Muscle of arm (tissue), 12 donors: Measurements from ENCODE around the gene PAM. TPM values are rescaled to one million over a fixed set of nuclear protein-coding genes. Genes with fewer than 3 reads are reported as not detected.
A peak's percentile ranks its signal among the peaks of the same experiment; 100 is the strongest.
"Not testable (repeated sequence)": the region's sequence is repeated elsewhere in the genome, so short reads cannot be mapped to it uniquely, and the experiment has no call there.

Source experiments
- DNase-seq: peaks from one replicate; pipeline ENCODE4 v3.0.0-alpha.2; 2013
- polyA plus RNA-seq, 12 donors: library from polyadenylated mRNA; unstranded; fragments of 120-200 nt; gene quantifications; one replicate each; pipeline ENCODE4 v1.2.1, GENCODE V29; 2013; ENCODE audit not compliant: insufficient read length in 12 of 12

PAM gene
- polyA plus RNA-seq, 12 donors = 84.0 to 163 (median 131) TPM; not detected in 1

DNA sequence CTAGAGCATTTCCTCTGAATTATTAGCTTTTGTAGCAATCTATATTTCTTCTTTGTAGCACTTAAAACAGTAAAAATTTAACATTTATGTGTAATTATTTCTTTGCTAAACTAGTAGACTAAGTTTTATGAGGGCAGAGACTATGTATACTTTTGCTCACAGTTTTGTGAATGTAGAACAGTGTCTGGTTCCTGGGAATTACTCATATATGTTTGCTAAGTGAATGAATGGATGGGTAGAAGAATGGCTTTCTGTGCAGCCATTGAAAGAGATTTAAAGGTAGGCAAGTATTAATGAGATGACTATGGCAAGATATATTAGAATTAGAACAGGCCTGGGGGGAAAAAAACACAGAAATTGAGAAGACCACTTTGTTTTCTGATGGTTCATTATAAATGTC lies 140.1 kb downstream of the PAM start:
- no peak for DNase-seq

DNA sequence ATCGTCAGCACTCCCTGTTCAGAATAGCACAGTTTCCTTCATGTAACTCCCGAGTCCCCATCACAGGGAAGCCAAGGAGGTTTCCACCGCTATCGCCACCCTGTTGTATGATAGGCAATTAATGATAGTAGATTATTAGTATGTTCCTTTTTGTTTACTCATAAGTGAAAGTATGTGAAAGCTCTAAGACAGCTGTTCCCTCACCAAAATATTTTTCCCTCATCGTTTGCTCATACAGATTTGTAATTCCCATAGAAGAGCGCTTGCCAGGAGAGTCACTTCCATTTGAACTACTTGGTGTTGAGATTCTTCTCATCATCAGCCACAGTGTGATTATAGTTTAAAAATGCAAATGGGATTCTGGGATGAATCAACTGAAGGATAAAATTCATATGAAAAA lies 140.9 kb downstream of the PAM start:
- no peak for DNase-seq

DNA sequence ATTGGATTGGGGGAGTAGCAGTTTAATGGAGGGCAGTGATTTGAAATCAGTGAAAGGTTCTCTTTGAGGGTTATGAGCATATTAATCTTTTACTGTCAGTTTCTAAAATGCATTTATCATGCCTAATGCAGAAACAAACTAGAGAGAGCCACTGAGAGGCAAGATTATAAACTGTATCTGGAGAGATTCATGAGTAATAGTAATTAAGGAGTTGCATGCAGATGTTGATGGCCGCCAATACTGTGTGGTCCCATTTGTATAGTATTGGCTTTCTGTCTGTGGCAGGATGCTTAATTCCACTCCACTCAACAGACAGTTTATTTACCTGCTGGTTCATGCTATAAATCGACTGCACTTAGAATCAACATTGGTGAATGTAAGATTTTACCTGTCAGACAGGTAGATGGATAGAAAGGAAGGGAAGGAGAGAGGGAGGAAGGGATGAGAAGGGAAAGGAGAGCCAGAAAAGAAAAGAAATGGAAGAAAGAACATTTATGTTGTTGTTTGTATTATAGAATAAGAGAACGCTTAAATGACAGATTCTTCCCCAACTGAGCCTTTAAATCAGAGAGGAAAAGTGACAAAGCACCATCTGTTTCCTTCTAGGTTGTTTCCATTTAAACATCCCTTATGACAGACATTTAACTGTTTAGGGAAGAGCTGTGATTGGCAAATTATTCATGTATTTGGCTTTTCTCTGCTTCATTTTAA lies 146.5 kb downstream of the PAM start:
- DNase-seq = no peak

DNA sequence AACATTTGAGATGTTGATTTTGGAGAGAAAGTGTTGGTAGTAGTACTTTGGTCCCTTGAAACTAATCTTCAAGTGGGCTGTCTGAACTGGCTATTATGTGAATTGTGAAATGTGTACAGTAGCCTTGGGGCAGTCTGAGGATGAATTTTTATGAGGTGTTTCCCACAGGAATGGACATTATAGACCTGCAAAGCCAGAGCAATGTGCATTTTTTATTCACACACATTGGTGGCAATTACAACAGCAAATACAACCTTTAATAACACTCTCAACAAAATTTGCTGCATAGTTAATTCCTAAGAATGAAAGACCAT lies 147.0 kb downstream of the PAM start:
- DNase-seq = no peak

DNA sequence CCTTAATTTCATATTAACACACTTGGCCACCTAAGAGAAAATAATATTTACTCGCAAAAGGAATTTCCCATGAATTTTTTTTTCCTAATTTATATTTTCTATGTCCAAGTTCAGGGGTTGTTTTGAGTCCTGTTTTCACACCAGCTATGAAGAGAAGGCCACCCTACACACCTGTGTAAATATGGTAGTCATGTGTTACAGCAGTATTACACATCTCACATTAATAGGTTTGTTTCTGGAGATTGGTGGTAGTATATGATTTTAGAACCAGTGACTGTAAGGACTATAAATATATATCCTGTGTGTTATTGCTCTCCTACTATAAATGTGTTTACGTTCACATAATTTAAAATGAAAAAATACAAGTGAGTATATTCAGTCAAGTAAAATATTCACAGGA lies 147.5 kb downstream of the PAM start:
- no peak for DNase-seq

DNA sequence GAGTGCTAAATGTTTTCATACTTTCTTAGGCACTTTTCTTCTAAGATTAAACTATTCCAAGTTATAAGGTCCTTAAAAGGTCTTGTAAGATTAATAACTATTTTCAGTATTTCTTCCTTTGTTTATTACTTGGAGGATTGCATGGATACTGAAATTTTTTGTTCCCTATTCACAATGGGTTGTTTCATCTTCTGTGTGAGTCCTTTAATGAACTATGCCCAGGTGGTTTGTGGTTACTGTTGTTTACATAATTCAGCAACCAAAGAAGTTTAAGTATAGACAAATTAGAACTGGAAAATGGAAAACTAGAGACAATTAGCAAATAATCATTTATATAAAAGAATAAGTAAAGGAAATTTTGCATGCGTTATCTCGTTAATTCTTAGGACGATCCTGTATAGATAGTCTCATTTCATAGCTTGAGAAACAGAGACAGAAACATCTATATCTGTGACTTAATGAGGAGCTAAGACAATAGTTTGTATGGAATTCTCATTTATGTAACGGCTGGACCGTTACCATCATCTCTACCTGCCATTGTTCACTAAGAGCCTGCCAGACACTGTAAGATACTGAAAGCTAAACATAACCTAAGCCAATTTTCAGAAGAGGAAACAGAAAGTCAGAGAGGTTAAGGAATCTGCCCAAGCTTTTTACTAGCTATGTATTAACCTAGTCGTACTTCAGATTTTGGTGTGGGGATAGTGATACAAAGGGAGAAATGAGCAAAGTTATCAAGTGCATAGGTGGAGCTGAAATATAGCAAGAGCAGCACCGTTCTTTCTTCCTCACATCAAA lies 148.2 kb downstream of the PAM start:
- no peak for DNase-seq

DNA sequence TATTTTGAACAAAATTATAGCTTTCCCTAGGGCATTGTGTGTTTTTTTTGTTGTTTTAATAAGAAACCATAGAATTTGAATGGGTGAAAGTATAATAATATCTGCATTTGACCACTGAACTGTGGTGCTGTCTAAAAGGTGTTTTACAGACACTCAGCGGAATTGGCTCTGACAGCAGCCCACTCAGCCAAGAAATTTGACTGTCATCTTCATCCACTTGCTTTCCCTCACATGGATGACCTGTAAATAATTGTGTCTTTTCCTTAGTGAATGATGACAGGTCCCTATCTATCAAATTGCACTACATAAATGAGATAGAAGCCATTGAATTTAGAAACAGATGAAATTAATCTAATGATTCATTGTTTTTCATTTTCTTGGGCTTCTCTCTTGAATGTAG lies 150.0 kb downstream of the PAM start:
- no peak for DNase-seq

DNA sequence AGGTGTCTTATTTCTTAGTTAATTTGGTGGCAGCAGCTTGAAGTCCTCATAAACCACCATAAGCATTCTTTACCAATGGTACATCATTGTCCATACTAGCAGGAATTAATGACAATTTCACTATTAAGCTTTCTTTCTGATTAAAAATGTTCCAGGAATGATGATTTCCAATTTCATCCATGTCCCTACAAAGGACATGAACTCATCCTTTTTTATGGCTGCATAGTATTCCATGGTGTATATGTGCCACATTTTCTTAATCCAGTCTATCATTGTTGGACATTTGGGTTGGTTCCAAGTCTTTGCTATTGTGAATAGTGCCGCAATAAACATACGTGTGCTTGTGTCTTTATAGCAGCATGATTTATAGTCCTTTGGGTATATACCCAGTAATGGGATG lies 152.0 kb downstream of the PAM start:
- DNase-seq = not testable (repeated sequence)

DNA sequence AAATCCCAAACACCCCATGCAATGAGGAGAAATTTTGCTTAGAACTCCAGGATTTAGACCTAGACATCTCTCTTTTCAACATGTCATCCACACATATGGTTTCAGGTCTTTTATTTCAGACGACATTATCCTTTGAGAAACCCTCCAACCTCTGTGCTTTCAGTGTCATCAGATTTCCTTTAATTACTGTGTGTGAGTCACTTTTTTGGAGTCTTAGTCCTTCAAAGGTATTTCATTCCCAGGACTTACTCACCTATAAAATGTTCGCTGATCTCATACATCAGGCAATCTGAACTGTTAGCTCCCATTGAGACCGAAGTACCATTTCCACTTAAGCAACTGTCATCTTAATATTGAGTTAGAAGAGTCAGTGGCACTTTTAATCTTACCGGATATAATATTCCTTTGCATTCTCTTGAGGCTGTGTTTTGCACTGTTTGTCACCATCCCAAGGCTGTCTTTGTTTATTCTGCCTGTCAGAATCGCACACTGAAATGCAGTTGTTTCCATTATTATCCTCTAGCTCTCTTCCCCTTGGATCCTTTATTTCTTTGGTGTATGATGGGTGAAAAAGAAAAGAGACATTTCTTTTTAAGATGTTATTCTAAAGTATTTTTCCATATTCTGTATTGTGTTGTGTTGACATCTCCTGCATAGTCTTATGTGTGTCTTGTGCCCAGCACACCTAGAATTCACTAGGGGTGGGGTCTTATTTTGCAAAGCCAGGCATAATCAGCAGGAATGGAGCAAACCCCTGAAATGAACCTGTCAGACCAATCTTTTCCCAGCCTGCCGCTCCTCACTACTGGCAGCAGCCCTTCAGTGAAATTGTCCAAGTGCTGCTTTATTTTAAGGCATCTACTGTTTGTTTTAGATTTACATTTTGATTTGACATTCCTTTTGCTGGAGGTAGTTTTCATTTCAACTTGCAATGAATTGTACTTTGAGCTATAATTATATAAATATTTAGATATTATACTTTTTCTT lies 155.4 kb downstream of the PAM start:
- DNase-seq = no peak

DNA sequence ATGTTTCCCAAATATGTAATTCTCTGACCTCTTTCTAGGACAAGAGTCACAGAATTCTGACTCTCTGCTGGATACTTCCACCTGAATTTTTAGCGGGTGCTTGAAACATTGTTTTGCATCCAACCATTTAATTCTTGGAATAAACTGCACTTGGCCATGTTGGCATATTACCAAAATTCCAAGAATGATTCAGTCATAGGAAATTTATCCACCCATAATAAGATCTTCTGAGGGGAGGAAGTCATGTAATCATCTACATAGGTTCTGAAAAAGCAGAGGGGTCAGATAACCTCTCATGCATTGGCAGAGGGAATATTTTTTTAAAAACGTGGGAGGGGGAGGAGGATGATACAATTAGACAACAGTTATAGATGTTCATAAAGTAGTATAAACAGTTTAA lies 156.9 kb downstream of the PAM start:
- no peak for DNase-seq

DNA sequence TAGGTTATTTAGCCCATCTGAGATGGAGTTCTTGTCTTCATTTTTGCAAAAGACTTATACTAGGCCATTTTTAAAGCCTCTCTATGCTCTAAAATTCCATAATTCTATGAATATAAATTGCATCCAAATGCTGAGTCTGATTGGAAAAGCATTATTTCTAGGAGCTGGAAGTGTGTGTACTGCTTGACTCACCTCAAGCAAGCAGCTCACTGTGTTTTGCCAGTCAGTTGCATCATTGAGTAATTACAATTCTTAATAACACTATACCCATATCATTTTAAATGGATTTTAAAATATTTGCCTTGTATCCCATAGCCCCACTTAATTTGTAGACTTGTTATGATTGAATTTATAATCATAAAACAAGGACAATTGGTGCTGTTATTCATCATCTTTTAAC lies 161.0 kb downstream of the PAM start:
- no peak for DNase-seq

DNA sequence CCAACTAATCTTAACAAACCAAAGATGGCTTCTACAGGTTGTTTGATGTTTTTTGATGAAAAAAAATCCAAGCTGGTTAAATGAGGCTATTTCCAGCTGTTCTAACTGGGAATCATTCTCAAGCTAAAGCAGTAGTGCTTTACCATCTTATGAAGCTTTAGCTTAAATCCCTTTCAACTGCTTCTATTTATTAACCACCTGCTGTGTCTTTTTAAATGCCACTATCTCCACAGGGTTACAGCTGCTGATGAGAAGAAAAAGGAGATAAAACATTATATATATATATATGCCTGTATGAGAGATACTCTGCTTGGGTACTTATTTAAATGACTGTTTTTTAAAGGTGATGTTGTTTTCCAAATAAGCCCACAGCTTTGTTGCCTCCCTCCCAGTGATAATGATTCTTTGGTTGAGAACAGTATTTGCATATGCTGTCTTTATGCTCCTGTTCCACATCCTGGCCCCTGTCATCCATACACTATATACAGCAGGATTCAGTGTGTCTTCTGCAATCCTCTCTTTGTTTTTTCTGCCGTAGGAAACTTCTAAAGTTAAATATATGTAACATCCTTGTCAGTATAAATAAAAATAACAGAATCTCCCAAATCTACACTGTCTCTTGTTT lies 164.0 kb downstream of the PAM start:
- DNase-seq = no peak

DNA sequence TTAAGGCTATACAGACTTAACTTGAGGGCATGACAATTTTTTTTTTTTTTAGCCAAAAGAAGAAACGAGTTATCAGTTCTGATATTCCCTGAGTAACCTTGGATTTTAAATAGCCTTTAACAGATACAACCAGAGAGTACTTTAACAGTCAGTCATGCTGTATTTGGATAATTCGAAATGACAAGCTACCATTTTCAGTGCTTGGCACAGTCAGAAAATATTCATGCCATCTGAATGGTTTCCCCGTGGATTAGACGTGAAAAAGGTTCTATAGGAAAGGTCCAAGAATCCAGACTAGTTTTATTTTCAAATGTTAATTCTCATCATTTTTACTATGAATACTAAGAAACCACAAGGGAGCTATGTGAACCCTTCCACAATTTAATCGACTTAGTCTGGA lies 165.7 kb downstream of the PAM start:
- no peak for DNase-seq

DNA sequence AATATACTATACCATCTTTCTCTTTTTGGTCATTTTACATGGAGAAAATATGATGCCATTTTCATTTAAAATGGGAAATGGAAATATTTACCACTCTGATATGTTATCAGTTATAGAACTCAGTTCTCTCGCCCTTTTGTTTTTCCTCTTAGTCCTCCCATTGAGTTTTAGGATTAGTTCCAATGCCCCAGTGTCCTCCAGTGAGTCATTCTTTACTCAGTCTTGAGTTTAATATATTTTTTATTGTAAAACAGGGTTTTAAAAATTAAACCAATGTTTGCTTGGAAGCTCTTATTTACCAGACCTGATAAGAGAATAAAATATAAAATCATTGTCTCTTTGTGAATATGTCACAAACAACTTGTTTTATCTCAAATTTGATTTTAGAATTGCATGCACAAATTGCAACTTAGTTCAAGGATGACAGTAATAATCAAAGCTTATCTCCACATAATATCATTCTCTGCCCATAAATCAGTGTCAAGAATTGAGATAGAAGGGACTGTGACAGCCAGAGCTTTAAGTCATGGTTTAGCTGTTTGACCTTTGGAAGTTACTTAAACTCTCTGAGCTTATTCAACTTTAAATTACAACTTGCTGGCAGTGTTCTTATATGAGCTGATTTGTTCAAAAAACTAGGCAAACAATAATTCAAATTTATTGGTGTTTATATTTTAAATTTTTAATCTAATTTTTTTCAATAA lies 166.4 kb downstream of the PAM start:
- no peak for DNase-seq

DNA sequence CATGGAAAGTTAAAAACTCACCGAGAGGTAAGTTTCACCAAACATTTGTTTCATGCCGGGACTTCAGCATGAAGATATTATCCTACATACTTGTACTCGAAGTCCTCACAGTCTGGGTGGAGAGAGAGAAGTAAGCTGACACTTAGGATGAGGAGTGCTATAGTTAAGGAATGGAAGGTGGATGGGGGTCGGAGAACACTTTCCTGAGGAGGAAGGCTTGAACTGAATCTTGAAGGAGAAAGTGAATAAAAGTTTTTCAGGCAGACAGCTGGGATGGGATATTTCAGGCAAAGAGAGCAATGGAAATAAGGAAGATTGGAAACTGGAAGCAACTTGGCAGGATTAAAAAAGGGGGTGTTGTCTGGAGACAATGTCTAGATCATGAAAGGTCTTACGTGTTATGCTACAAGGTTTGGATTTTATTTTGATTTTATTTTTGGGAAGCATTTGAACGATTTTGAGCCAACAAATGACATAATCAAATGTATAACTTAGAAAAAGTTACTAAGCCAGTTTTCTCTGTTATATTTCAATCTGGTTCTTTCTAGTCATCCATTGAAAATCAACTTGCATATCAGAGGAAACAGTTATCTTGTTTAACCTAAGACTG lies 167.1 kb downstream of the PAM start:
- peak; percentile 68 for DNase-seq

DNA sequence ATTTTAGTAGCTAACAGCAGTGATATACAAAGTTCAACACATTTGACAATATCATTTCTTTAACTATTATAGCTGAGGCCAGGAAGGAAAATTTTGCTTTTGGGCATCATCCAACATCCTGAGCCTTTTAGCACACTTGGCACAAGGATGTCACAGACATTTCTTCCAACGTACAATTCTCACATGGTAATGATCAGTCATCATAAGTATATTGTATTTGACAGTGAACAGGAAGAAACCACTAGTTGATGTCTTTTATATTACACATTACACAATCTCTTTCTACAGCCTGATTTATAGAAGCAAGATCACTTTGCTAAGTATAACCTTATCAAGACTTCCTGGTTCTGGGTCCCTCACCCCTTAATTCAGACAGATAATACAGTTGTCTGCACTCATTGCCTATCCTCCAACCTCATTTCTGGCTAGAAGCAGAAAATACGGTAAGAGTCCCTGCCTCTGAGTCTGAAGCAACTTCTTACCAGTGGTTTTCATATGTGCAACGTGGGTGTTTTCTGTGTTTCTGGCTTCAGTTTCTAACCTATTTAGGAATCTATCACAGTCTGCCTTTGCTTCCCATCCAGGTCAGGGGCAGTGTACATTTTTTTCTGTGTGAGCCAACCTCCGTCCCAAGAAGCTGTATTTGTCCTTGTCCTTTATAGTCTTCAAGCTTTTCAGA lies 167.8 kb downstream of the PAM start:
- peak; percentile 72 for DNase-seq

DNA sequence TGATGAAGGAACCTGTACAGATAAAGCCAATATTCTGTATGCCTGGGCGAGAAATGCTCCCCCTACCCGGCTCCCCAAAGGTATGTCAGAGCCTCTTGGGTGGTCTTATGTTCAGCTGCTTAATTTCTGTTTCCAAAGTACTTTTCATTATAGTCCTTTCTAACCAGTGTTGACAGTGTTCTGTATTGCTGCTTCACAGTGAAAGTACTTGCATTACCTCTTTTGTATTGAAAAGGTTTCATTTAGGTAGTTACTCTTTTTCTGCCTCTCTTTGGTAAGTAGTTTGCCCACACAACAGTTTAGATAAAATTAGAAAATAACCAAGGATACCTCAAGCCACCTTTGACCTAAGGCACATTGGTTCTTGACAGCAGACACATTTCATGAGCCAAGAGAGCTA lies 169.9 kb downstream of the PAM start:
- no peak for DNase-seq

DNA sequence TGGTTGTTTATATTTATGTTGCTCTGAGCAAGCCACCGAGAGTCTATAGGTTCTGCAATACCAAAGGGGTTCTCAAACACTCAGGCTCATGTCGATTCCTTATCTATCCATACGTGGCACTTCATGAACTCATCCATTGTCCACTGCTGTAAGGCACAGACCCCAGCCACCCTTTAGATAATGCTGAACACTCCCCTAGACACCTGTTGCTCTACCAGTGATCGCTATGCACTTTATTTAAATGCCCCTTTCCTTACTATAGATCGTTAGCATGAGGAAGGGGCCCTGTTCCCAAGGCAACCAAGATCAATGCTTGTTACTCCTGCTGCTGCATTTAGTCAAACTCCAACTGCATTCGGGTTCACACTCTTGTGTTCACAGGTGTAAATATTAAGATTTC lies 171.9 kb downstream of the PAM start:
- no peak for DNase-seq

DNA sequence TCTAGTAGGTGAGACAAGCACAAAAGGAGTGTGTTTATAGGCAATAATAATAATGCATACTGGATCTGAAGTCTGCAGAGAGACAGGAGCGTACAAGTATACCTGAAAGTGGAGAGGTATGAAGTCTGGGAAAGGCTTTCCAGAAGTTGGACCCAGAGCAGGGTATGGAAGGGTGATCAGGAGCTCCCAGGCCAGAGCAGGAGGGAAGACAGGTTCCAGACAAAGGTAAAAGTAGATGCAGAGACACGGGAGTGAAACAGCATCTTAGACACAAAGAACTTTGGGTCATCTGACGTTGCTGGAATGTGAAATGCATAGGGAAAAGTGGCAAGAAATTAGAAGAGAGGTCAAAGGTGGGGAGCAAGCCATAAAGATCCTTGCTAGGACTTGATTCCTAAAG lies 175.1 kb downstream of the PAM start:
- DNase-seq = no peak

DNA sequence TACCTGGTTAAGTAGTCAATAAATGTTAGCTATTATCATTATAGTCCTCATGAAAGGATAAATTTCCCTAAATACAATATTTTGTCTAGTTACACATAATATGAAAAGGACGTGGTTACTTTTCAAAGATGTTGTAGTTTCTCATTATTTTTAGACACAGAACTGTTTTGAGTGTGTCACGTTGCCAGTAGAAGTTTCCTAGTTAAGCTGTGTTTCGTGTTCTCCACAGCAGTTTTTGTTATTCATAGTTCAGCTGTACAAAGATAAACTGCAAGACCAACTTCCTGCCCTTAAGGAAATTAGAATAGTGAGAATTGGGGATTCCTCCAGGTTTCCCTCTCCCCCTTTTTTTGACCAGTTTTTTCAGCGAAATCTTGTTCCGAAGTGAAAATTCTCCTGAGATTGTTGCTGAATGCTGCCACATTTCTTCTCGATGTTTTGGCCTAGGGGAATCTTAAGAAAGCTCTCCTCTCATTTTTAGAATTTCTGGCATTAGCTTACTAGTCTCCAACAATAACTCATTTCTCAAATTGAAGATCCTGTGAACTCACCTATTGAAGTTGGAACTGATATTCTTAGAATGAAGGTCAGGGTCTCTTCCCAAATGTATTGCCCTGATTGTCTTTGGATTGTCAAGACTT lies 176.1 kb downstream of the PAM start:
- peak; percentile 26 for DNase-seq
